AG10803 (cell line): ENCODE results near the gene LUC7L3.

Experiments used
- DNase-seq: peaks from one replicate; pipeline ENCODE4 v3.0.0; 2010; ENCODE audit warnings: low read depth
- H3K4me3 ChIP-seq: 2 replicates; pipeline ENCODE4 v1.5.1; 2011; ENCODE audit warnings: mild to moderate bottlenecking, low read length, control low read depth
- TF ChIP-seq, protein P1 (sequence below): conservative IDR thresholded peaks from 2 replicates; pipeline ENCODE4 v1.5.1; 2011; ENCODE audit warnings: mild to moderate bottlenecking, low read length, control low read depth, inconsistent platforms

Gene LUC7L3

DNA sequence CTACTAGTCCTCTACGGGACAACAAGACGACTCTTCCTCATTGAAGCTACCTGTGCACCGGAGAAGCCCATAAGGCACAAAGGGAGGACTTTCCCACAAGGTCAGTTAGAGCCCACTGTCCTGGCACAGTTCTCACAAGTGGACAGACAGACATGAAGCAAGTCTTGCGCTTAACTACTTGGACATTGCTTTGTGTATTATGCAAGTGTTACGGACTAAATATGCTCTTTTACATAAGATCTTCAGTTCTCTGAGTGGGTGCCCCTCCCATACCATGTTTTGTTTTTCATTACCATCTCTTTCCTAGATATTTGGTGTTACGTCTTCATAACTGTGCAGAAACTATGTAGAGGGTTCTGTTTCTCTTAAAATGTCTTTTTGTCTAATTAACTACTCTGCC, 29.8 kb downstream of the LUC7L3 start:
- no peak overlapping the region for H3K4me3 ChIP-seq
- TF ChIP-seq, protein P1, sequence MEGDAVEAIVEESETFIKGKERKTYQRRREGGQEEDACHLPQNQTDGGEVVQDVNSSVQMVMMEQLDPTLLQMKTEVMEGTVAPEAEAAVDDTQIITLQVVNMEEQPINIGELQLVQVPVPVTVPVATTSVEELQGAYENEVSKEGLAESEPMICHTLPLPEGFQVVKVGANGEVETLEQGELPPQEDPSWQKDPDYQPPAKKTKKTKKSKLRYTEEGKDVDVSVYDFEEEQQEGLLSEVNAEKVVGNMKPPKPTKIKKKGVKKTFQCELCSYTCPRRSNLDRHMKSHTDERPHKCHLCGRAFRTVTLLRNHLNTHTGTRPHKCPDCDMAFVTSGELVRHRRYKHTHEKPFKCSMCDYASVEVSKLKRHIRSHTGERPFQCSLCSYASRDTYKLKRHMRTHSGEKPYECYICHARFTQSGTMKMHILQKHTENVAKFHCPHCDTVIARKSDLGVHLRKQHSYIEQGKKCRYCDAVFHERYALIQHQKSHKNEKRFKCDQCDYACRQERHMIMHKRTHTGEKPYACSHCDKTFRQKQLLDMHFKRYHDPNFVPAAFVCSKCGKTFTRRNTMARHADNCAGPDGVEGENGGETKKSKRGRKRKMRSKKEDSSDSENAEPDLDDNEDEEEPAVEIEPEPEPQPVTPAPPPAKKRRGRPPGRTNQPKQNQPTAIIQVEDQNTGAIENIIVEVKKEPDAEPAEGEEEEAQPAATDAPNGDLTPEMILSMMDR = no peak
- no peak for DNase-seq

DNA sequence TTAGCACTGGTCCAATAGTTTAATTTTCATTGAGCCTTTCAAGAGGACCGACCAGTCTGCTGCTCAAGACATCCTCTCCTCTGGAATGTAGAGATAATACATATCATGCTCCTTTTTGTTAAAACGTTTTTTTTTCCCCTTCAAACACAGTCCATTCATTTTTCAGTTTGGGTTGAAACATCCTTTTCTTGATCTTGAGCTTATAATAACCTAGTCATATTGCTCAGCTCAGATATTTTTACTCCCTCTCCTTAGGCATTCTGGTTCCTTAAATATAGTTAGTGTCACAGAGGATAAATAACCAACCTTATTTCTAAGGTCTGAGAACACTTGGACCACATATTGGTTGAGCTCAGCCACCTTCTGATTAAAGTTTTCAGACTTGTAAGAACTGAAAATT, 35.1 kb downstream of the LUC7L3 start:
- H3K4me3 ChIP-seq = no peak overlapping the region
- TF ChIP-seq, protein P1 = no peak
- DNase-seq = no peak

DNA sequence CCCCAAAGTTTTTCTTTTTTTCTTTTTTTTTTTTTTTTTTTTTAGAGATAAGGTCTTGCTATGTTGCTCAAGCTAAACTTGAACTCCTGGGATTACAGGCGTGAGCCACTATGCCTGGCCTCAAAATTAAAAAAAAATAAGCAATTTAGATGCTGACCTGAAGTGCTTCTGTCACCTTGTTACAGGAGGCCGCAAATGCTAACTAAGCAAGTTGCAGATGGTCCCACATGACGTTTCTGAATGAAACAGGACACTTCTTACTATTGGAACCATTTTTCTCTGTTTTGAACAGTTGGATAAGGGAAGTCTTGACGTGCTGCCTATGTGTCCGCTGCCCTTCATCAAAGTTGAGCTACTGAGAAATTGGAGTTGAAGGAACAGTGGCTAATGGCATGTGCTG, 39.1 kb downstream of the LUC7L3 start:
- H3K4me3 ChIP-seq = no peak overlapping the region
- TF ChIP-seq, protein P1 = no peak
- DNase-seq = no peak

DNA sequence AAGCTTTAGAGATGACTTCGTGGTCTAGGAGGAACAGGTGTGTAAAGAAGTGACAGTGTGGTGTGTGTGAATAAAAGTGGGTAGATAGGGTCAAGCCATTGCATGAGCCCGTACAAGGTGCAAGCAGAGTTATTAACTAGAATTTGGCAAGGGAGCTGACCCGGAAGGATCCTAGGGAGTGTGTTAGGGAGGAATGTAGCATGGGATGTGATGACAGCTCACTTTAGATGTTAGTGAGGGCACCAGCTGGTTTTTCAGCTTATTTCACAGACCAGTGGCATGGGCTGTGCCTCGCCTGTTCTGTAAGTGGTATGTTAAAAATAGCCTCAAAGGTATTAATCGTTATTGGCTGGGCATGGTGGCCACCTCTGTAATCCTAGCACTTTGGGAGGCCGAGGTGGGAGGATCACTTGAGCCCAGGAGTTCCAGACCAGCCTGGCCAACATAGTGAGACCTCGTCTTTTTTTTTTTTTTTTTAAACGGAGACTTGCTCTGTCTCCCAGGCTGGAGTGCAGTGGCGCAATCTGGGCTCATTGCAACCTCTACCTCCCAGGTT, 39.7 kb downstream of the LUC7L3 start:
- no peak overlapping the region for H3K4me3 ChIP-seq
- TF ChIP-seq, protein P1 = no peak
- no peak for DNase-seq

DNA sequence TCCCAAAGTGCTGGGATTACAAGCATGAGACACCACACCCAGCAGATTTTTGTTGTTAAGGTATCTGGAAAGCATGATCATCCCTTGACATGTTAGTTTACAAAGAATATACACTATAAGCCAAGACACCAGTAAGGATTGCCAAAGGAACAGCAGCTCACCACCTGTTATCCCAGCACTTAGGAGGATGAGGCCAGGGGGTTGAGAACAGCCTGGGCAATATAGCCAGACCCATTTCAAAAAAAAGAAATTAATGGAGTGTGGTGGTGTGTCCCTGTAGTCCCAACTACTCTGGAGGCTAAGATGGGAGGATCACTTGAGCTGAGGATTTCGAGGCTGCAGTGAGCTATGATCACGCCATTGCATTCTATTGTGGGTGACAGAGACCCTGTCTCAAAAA, 42.8 kb downstream of the LUC7L3 start:
- H3K4me3 ChIP-seq = no peak overlapping the region
- TF ChIP-seq, protein P1 = no peak
- no peak for DNase-seq

DNA sequence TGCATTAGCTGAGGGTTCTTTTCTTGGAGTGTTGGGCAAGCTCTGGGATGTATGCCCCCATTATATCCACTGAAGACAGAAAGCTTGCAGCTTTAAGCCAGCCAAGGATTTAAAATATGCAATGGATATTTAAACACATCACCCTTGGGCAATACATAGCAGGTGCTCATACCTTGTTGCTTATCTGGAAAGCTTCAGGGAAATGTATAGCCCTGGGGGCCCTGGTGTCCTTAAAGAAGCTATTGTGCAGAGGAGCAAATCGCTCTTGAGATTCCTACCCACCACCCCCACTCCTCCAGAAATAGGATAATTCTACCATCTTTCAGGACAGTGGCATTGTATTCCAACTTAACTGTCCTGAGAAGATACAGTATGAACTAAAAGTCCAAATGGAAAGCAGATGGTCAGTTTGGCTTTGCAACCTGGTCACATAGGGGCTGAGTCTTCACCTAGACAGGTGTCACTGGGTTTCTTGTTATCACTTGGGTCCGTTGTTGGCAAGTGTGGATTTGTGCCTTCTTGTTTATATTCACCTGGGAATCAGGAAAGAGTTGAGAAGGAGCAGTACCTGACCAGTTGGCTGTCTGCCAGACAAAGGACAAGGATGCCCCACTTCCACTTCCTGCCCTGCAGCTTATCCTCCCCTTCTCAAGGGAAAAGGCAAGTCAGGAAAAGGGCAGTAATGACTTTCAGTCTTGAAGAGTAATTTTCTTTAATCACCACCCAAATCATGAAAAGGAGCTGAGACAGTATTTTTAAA, 44.5 kb downstream of the LUC7L3 start:
- TF ChIP-seq, protein P1 = no peak
- no peak overlapping the region for H3K4me3 ChIP-seq
- DNase-seq = no peak

DNA sequence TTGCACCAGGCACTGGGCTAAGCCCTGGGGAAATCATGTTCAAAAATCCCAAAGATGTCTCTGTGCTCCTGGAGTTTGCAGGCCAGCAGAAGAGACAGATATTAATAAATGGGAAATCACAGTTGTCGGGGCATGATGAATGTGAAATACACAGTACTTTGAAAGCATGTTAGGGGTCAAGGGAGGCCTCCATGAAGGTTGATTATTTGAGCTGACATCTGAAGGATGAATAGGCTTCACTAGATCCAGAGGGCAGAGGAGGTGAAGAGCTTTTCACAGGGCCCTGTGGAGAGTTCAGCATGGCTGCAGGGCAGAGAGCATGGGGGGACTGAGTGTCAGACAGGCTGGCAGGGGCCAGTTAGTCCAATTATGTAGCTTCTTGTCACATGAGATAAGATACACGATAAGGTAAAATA, 45.3 kb downstream of the LUC7L3 start:
- DNase-seq = no peak
- TF ChIP-seq, protein P1 = no peak
- H3K4me3 ChIP-seq = no peak overlapping the region
